GM21423 (cell line): ENCODE data around the gene CDH16.
"Not testable (repeated sequence)": the region's sequence is repeated elsewhere in the genome, so short reads cannot be mapped to it uniquely, and the experiment has no call there.

Experiments
- ATAC-seq: cut with Tn5 transposase; IDR thresholded peaks from one replicate; pipeline ENCODE4 v1.9.1; 2021; ENCODE audit warnings: mild to moderate bottlenecking, moderate library complexity; ENCODE audit not compliant: unreplicated experiment

CDH16 gene

GRCh38 chr16:66948134-66948836 lies 29.6 kb upstream of the CDH16 start:
- ATAC-seq, result no peak

GRCh38 chr16:66947302-66948065 lies 28.8 kb upstream of the CDH16 start:
- ATAC-seq, result peak; percentile 59

- ATAC-seq, result no peak
Observed at GRCh38 chr16:66946974-66947301, 28.3 kb upstream of the CDH16 start.

- no peak for ATAC-seq
Observed at GRCh38 chr16:66946541-66946940, 27.9 kb upstream of the CDH16 start.

- ATAC-seq, result no peak
Observed at GRCh38 chr16:66945939-66946338, 27.3 kb upstream of the CDH16 start.

- not testable (repeated sequence) for ATAC-seq
Observed at GRCh38 chr16:66944971-66945370, 26.3 kb upstream of the CDH16 start.

GRCh38 chr16:66944054-66944441 lies 25.4 kb upstream of the CDH16 start:
- ATAC-seq, result no peak

GRCh38 chr16:66943426-66944053 lies 24.9 kb upstream of the CDH16 start:
- ATAC-seq, result no peak

- no peak for ATAC-seq
Observed at GRCh38 chr16:66942981-66943380, 24.3 kb upstream of the CDH16 start.

- ATAC-seq, result no peak
Observed at GRCh38 chr16:66940236-66940635, 21.6 kb upstream of the CDH16 start.

- no peak for ATAC-seq
Observed at GRCh38 chr16:66939366-66939765, 20.7 kb upstream of the CDH16 start.

GRCh38 chr16:66937725-66938337 lies 19.1 kb upstream of the CDH16 start:
- no peak for ATAC-seq

- ATAC-seq, result no peak
Observed at GRCh38 chr16:66936889-66937554, 18.3 kb upstream of the CDH16 start.

GRCh38 chr16:66936462-66936861 lies 17.8 kb upstream of the CDH16 start:
- no peak for ATAC-seq

GRCh38 chr16:66935314-66936011 lies 16.8 kb upstream of the CDH16 start, which contains the start of gene CES2:
TSS of gene CES2 (plus strand) at chr16:66935516. CDS start at chr16:66935636, 120 bp downstream.
- no peak for ATAC-seq

- peak; percentile 4 for ATAC-seq
Observed at GRCh38 chr16:66934839-66935313, 16.2 kb upstream of the CDH16 start.

GRCh38 chr16:66934138-66934838 lies 15.6 kb upstream of the CDH16 start, which contains the start of gene CIAO2B:
TSS of gene CIAO2B (minus strand) at chr16:66934402. CDS start at chr16:66934364, 38 bp downstream.
- peak; percentile 66 for ATAC-seq

GRCh38 chr16:66933776-66934137 lies 15.1 kb upstream of the CDH16 start:
- peak; percentile 7 for ATAC-seq

GRCh38 chr16:66932076-66932475 lies 13.4 kb upstream of the CDH16 start:
- ATAC-seq, result no peak

GRCh38 chr16:66931665-66932064 lies 13.0 kb upstream of the CDH16 start:
- ATAC-seq, result no peak
